ENCODE measurements around the gene TUBB1. TPM values are rescaled to one million over a fixed set of nuclear protein-coding genes. Genes with fewer than 3 reads are reported as not detected.
A peak's percentile ranks its signal among the peaks of the same experiment; 100 is the strongest.

TUBB1 gene
- total RNA-seq, 4 donors from 2014 or later: under 0.01 to 0.83 TPM; not detected in 2

- Histone ChIP-seq H3K9me3 (no peaks in the 10 kb centered on the region), H3K4me1 (peaks cover 32 to 41% (median 37%) of the 10 kb centered on the region in 4 donors), H3K4me3 (peak overlapping the region; percentile 63 to 88 (median 78)), H3K27ac (replicated peaks in 1 of 4) (peak overlapping the region; percentile 78 to 85 (median 80)), H3K27me3 (no peaks in the 10 kb centered on the region), H3K36me3 (peaks cover 0 to 12% (median 2%) of the 10 kb centered on the region in 4 donors)
- DNase-seq (ENCODE audit: extremely low spot score): peak; percentile 97
- intact Hi-C loops (cut with DNase I): loop anchor here (5.0 kb wide), 1 partner anchor 156 kb away; no protein-coding TSS in a partner anchor
- TF ChIP-seq CTCF (IDR thresholded peaks at IDR 0.05): peak in 2 of 3 experiments; percentile 6 to 21
- peak; percentile 66 to 74 for TF ChIP-seq POLR2AphosphoS5 (IDR thresholded peaks at IDR 0.05)
- no peak for TF ChIP-seq EP300 (IDR thresholded peaks at IDR 0.05)
- no peak for TF ChIP-seq POLR2A (IDR thresholded peaks at IDR 0.05; ENCODE audit: low read depth)
- WGBS: 52% methylated on average over 24 of the region's 66 CpGs
These were observed 23.8 kb downstream of the TUBB1 start for GRCh38 chr20:59042796-59043631.

- DNase-seq (ENCODE audit: extremely low spot score): peak; percentile 87
- intact Hi-C loops (cut with DNase I): loop anchor here (5.0 kb wide), 1 partner anchor 156 kb away; no protein-coding TSS in a partner anchor
- H3K4me1 ChIP-seq: peaks cover 32 to 41% (median 37%) of the 10 kb centered on the region in 4 donors
- no peak overlapping the region for H3K4me3 ChIP-seq
- H3K36me3 ChIP-seq: peaks cover 0 to 9% (median 0%) of the 10 kb centered on the region in 4 donors
- H3K27ac ChIP-seq (replicated peaks in 1 of 4): peak overlapping the region; percentile 78 to 85 (median 80)
- TF ChIP-seq EP300 (IDR thresholded peaks at IDR 0.05) (no peak), CTCF (IDR thresholded peaks at IDR 0.05) (no peak), POLR2AphosphoS5 (IDR thresholded peaks at IDR 0.05) (no peak), POLR2A (IDR thresholded peaks at IDR 0.05; ENCODE audit: low read depth) (no peak)
- WGBS: 89% methylated on average over 3 of the region's 3 CpGs
- H3K9me3 ChIP-seq: no peaks in the 10 kb centered on the region
- H3K27me3 ChIP-seq: no peaks in the 10 kb centered on the region
These were observed 24.5 kb downstream of the TUBB1 start for GRCh38 chr20:59043698-59044097.

- TF ChIP-seq POLR2AphosphoS5 (IDR thresholded peaks at IDR 0.05) (no peak), POLR2A (IDR thresholded peaks at IDR 0.05; ENCODE audit: low read depth) (no peak), CTCF (IDR thresholded peaks at IDR 0.05) (no peak), EP300 (IDR thresholded peaks at IDR 0.05) (no peak)
- no peak overlapping the region for H3K27ac ChIP-seq (replicated peaks in 1 of 4)
- WGBS: 96% methylated on average over 3 of the region's 3 CpGs
These were observed 25.1 kb downstream of the TUBB1 start for GRCh38 chr20:59044295-59044694.

GRCh38 chr20:59044796-59045195, 25.6 kb downstream of the TUBB1 start:
- H3K36me3 ChIP-seq: peaks cover 0 to 9% (median 0%) of the 10 kb centered on the region in 4 donors
- no peak overlapping the region for H3K4me3 ChIP-seq
- WGBS: 77% methylated on average over 3 of the region's 3 CpGs
- intact Hi-C loops (cut with DNase I): loop anchor here (5.0 kb wide), 1 partner anchor 157 kb away; no protein-coding TSS in a partner anchor
- no peaks in the 10 kb centered on the region for H3K27me3 ChIP-seq
- TF ChIP-seq CTCF (IDR thresholded peaks at IDR 0.05) (no peak), EP300 (IDR thresholded peaks at IDR 0.05) (no peak), POLR2AphosphoS5 (IDR thresholded peaks at IDR 0.05) (no peak), POLR2A (IDR thresholded peaks at IDR 0.05; ENCODE audit: low read depth) (no peak)
- no peak overlapping the region for H3K27ac ChIP-seq (replicated peaks in 1 of 4)
- H3K9me3 ChIP-seq: no peaks in the 10 kb centered on the region
- peaks cover 30 to 31% (median 31%) of the 10 kb centered on the region in 4 donors for H3K4me1 ChIP-seq
- peak; percentile 24 for DNase-seq (ENCODE audit: extremely low spot score)

More at GRCh38 chr20:59044295-59044694, 25.1 kb downstream of the TUBB1 start:
- peaks cover 0 to 9% (median 0%) of the 10 kb centered on the region in 4 donors for H3K36me3 ChIP-seq
- H3K9me3 ChIP-seq: no peaks in the 10 kb centered on the region
- no peaks in the 10 kb centered on the region for H3K27me3 ChIP-seq
- intact Hi-C loops (cut with DNase I): loop anchor here (5.0 kb wide), 1 partner anchor 157 kb away; no protein-coding TSS in a partner anchor
- peak; percentile 34 for DNase-seq (ENCODE audit: extremely low spot score)
- no peak overlapping the region for H3K4me3 ChIP-seq
- peaks cover 32 to 36% (median 35%) of the 10 kb centered on the region in 4 donors for H3K4me1 ChIP-seq
